ENCODE data around the gene PEX12. TPM values are rescaled to one million over a fixed set of nuclear protein-coding genes. Genes with fewer than 3 reads are reported as not detected.

PEX12 gene
- polyA plus RNA-seq, 1 donor (not counting 4 experiments of a cell fraction or from before 2014, with no cell fraction given) = 6.4 TPM

DNA sequence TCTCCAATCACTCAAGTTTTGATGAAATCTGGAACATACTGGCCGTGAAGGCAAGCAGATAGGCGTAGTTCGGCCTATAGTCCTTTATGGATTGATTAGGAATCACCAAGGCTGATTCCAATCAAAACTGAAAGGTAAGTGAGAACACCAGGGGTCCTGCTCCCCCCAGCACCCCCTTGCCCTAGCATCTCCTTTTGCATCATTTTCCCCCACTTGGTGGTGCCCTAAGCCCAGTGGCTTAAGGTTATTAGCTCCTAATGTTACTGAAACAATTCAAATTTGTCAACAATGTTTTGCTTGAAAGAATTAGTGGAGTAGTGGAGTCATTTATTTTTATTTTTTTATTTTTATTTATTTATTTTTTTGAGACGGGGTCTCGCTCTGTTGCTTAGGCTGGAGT lies 22.7 kb downstream of the PEX12 start:
- TF ChIP-seq, protein P1, sequence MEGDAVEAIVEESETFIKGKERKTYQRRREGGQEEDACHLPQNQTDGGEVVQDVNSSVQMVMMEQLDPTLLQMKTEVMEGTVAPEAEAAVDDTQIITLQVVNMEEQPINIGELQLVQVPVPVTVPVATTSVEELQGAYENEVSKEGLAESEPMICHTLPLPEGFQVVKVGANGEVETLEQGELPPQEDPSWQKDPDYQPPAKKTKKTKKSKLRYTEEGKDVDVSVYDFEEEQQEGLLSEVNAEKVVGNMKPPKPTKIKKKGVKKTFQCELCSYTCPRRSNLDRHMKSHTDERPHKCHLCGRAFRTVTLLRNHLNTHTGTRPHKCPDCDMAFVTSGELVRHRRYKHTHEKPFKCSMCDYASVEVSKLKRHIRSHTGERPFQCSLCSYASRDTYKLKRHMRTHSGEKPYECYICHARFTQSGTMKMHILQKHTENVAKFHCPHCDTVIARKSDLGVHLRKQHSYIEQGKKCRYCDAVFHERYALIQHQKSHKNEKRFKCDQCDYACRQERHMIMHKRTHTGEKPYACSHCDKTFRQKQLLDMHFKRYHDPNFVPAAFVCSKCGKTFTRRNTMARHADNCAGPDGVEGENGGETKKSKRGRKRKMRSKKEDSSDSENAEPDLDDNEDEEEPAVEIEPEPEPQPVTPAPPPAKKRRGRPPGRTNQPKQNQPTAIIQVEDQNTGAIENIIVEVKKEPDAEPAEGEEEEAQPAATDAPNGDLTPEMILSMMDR (optimal IDR thresholded peaks at IDR 0.05 in 1 of 3, IDR thresholded peaks at IDR 0.05 in 1 of 3, conservative IDR thresholded peaks at IDR 0.05 in 1 of 3; ENCODE audit: extremely low read depth in 1 of 3, insufficient read depth in 2 of 3, low read length in 3 of 3) = peak in 2 of 3 experiments; percentile 24 to 27
- no peak for TF ChIP-seq EZH2 (IDR thresholded peaks at IDR 0.05; ENCODE audit: low read length)
- dilution Hi-C loops (cut with MboI; ENCODE audit: extremely low pct_ligation_motif_present, low sequenced_read_pairs) = no loop called here
- H3K27ac ChIP-seq (ENCODE audit: control insufficient read depth, insufficient read depth, low read length) = no peak overlapping the region
- no peak overlapping the region for H3K9ac ChIP-seq (ENCODE audit: control insufficient read depth, extremely low read depth, insufficient read depth, low read length)
- H3K9me3 ChIP-seq (ENCODE audit: control insufficient read depth, low read depth, low read length) = no peaks in the 10 kb centered on the region
- no peaks in the 10 kb centered on the region for H3K36me3 ChIP-seq (ENCODE audit: control insufficient read depth in 2 of 2, extremely low read depth in 1 of 2, insufficient read depth in 2 of 2, low read length in 2 of 2)
- no peak overlapping the region for H2AFZ ChIP-seq (ENCODE audit: control insufficient read depth, low read length)
- peaks cover 4% of the 10 kb centered on the region for H3K27me3 ChIP-seq (ENCODE audit: control insufficient read depth, extremely low read depth, insufficient read depth, low read length)
- no peak overlapping the region for H3K4me2 ChIP-seq (ENCODE audit: control insufficient read depth, extremely low read depth, insufficient read depth, low read depth, low read length)
- H3K4me3 ChIP-seq (ENCODE audit: control insufficient read depth in 2 of 3, extremely low read depth in 1 of 3, insufficient read depth in 2 of 3, low read depth in 1 of 3, low read length in 3 of 3) = no peak overlapping the region
- DNase-seq (ENCODE audit: low read depth, low spot score) (no peak), FAIRE-seq (no peak)
- H3K4me1 ChIP-seq (ENCODE audit: control insufficient read depth, extremely low read depth, insufficient read depth, low read length) = no peaks in the 10 kb centered on the region
- no peaks in the 10 kb centered on the region for H4K20me1 ChIP-seq (ENCODE audit: control insufficient read depth, extremely low read depth, insufficient read depth, low read length)
- H3K79me2 ChIP-seq (ENCODE audit: control insufficient read depth, insufficient read depth, low read length) = no peaks in the 10 kb centered on the region
- no peaks in the 10 kb centered on the region for H3K9me1 ChIP-seq (ENCODE audit: control insufficient read depth, extremely low read depth, insufficient read depth, low read length)

DNA sequence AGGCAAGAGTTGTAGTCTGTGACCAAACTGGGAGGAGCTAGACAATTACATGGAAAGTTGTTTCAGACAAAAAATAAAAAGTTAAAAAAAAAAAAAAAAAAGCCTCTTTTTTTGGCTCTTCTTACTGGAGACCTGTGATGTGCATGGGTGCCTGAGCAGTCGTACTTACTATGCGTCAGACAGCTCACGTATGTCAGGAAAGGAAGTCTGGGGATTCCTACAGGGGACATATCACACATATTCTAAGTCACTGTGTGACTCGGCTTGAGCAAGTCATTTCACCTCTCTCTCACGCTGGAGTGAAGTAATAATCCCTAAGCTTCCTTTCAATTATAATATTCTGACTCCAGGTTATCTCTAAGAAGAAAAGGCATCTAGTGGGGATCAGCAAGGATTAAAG lies 23.7 kb downstream of the PEX12 start:
- TF ChIP-seq, protein P1 (optimal IDR thresholded peaks at IDR 0.05 in 1 of 3, IDR thresholded peaks at IDR 0.05 in 1 of 3, conservative IDR thresholded peaks at IDR 0.05 in 1 of 3; ENCODE audit: extremely low read depth in 1 of 3, insufficient read depth in 2 of 3, low read length in 3 of 3) = no peak
- TF ChIP-seq EZH2 (IDR thresholded peaks at IDR 0.05; ENCODE audit: low read length) = no peak
- H3K9me1 ChIP-seq (ENCODE audit: control insufficient read depth, extremely low read depth, insufficient read depth, low read length) = no peaks in the 10 kb centered on the region
- H3K9me3 ChIP-seq (ENCODE audit: control insufficient read depth, low read depth, low read length) = no peaks in the 10 kb centered on the region
- no peak for DNase-seq (ENCODE audit: low read depth, low spot score)
- no peaks in the 10 kb centered on the region for H3K4me1 ChIP-seq (ENCODE audit: control insufficient read depth, extremely low read depth, insufficient read depth, low read length)
- H3K36me3 ChIP-seq (ENCODE audit: control insufficient read depth in 2 of 2, extremely low read depth in 1 of 2, insufficient read depth in 2 of 2, low read length in 2 of 2) = no peaks in the 10 kb centered on the region
- no peak overlapping the region for H3K27ac ChIP-seq (ENCODE audit: control insufficient read depth, insufficient read depth, low read length)
- H3K27me3 ChIP-seq (ENCODE audit: control insufficient read depth, extremely low read depth, insufficient read depth, low read length) = peaks cover 4% of the 10 kb centered on the region
- H3K9ac ChIP-seq (ENCODE audit: control insufficient read depth, extremely low read depth, insufficient read depth, low read length) = no peak overlapping the region
- H3K4me2 ChIP-seq (ENCODE audit: control insufficient read depth, extremely low read depth, insufficient read depth, low read depth, low read length) = no peak overlapping the region
- dilution Hi-C loops (cut with MboI; ENCODE audit: extremely low pct_ligation_motif_present, low sequenced_read_pairs) = no loop called here
- H3K79me2 ChIP-seq (ENCODE audit: control insufficient read depth, insufficient read depth, low read length) = no peaks in the 10 kb centered on the region
- no peak for FAIRE-seq
- no peaks in the 10 kb centered on the region for H4K20me1 ChIP-seq (ENCODE audit: control insufficient read depth, extremely low read depth, insufficient read depth, low read length)
- H3K4me3 ChIP-seq (ENCODE audit: control insufficient read depth in 2 of 3, extremely low read depth in 1 of 3, insufficient read depth in 2 of 3, low read depth in 1 of 3, low read length in 3 of 3) = no peak overlapping the region
- no peak overlapping the region for H2AFZ ChIP-seq (ENCODE audit: control insufficient read depth, low read length)
